HG02981 (cell line): ENCODE data around the gene INTS6.

Experiments
- ATAC-seq: cut with Tn5 transposase; IDR thresholded peaks from one replicate; pipeline ENCODE4 v1.9.1; 2021; ENCODE audit warnings: mild to moderate bottlenecking, moderate library complexity; ENCODE audit not compliant: unreplicated experiment

Gene INTS6

DNA sequence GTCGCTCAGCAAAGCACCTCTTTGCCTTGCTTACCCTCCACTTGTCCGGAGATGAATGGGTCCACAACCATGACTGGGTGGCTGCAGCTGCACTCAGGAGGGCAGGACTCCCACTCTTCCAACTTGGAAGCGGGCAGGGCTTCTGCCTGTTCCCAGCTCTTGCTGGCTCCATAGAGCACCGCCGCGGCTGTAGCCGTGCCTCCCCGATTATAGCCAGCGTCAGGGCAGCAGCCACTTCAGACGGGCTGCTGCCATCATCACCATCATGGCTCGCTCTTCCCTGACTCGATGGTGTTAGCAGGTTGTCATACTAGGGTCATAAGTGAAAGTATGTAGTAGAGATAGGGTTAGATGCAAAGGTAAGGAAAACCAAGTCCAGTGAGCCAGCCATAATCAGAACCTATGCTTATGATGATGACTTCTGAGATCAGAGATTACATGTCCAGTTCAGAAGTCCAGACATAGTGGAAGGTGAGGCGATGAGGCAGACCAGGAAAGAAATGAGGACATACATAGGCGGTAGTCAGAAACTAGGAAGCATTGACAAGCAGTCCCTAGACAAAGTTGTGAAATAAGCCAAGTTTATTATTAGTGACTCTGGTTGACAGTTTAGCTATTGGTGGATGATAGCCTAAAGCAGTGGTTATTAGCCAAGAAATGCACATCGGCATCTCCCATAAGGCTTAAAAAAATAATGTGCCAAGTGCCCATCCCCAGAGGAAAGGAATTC is 4.4 kb upstream of the INTS6 start:
- no peak for ATAC-seq

DNA sequence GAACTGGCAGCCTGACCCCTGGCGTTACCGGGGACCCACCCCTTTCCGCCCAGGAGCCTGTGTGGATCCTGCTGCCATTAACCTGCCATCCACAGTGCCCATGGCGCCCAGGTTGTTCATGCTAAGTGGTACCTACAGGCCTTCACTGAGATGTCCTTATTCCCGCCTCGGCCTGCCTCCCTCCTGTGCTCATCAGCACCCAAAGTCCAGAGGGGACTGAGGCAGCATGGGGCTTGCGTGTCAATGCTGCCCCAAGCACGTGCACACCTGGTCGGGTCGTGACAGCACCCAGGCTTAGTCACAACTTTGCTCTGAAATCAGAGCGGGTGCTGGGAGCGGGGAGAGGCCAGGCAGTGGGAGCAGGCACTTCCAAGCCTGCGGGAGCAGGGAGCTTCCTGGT is 3.7 kb upstream of the INTS6 start:
- ATAC-seq = no peak

DNA sequence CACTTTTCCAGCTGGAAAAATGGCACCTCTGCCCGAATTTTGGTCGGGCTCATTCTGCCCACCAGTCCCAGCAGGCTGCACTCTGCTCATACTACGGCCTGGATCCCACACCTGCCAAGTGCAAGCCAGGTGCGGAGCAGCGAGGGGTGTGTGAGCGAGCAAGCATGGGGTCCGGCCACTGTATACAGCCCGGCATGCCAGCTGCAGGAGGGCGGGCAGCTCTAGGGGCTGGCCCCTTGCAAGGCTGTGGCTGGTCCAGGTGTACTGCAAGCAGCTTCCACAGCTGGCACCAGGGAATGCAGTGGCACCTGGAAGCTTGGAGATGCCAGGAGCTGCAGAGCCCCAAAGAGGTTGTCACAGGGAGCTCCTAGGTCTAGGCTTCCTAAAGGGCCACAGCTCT is 2.7 kb upstream of the INTS6 start:
- ATAC-seq = no peak

DNA sequence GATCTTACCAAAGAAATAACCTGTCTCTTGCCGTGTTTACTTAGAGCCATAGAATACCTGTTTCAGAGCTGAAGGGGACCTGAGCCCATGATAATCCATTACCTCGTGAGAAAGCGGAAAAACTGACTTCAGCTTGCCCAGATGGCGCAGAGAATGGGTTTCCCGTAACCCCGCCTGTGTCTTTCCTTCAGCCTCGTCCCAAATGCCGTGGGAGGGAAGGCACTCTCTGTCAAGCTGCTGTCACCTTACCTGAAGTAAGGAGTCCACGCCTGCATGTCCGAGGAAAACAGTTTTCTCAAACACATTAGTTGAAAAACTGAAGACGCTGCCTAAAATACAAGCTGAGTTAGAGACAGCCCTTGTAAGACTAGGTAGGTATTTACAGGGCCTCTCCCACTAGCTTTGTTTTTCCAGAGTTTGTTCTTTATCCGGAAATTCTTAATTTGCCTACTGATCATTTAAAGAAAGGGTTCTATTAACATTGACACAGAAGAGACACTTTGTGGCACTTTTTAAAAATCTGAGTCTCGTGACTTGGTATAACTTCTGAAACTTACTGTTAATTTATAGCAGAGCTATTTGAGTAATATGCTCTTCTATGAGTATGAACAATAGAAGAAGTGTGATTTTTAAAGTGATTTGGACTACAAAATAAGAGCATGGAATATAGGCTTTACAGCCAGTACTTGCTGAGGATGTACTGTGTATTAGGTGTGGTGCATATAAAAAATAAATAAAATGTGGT is 1.3 kb upstream of the INTS6 start:
- no peak for ATAC-seq

GRCh38 chr13:51453207-51453958 is 547 bp upstream of the INTS6 start:
- ATAC-seq = peak; percentile 33

GRCh38 chr13:51451467-51452360 is 1.1 kb downstream of the INTS6 start:
- peak; percentile 24 for ATAC-seq

DNA sequence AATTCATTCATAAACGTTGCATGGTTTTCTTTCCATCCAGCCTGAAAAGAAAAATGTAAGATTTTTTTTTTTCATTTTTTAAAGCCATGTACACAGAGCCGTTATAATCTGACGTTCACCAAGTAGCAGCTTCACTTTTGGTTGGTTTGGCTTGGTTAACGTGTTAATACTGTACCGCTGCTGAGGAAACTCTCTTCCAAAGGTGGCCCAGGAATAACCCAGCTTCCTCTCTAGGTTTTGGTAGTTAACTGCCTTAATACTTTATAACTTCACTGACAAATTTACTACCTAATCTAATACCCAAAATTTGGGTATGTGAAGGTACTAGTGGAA is 1.7 kb downstream of the INTS6 start:
- no peak for ATAC-seq

- ATAC-seq = no peak
Measured at GRCh38 chr13:51449018-51449417, 3.8 kb downstream of the INTS6 start.

GRCh38 chr13:51444922-51445321 is 7.9 kb downstream of the INTS6 start:
- no peak for ATAC-seq

DNA sequence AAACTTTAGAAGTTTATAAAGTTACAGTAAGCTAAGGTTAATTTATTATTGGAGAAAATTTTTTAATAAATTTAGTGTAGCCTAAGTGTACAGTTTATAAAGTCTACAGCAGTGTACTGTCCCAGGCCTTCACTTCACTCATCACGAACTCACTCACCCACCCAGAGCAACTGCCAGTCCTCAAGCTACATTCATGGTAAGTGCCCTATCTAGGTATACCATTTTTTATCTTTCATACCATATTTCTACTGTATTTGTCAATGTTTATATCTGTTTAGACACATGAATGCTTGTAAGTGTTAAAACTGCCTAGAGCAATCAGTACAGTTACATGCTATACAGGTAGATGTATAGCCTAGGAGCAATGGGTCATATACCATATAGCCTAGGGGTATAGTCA is 12.5 kb downstream of the INTS6 start:
- ATAC-seq = no peak

DNA sequence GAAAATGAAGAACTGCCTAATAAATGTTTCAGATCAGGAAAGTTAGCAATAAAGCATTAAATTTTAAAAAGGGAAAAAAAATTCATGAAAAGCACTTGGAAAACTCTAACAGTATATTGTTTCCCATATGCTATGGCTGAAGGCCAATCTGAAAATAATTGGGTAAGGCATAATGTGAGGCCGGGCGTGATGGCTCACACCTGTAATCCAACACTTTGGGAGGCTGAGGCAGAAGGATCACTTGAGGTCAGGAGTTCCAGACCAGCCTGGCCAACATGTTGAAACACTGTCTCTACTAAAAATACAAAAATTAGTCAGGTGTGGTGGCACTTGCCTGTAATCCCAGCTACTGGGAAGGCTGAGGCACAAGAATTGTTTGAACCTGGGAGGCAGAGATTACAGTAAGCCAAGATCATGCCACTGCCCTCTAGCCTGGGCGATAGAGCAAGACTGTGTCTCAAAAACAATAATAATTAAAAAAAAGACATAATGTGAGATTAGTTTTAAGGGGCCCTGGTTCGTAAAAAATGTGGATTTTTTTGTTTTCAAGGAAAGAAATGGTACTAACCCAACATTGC is 15.2 kb downstream of the INTS6 start:
- no peak for ATAC-seq

DNA sequence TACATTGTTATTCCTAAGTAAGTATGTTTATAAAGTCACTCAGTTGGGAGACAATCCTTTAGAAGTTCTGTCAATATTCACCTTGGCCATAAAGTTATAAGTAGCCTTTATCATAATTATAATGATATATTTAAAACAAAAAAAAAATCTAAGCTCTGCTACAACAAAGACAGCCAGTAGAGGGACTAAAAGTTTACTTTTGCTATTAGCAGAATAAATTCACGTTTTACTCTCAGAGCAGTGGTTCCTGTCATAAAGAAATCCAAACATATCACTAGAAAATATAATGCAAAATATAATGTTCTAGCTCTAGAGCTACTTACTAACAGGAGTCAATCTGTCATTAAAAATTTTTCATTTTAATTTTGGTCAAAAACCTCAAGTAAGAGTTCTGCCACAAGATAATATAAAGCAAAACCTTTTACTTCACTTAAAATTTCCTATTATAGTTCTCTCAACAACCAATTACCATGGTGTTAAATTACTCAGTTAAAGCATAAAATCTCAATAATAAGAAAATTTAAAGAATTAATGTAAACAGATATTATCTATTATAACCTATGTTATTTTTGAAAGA is 17.7 kb downstream of the INTS6 start:
- ATAC-seq = no peak

- ATAC-seq = no peak
Measured at GRCh38 chr13:51432576-51432975, 20.3 kb downstream of the INTS6 start.

DNA sequence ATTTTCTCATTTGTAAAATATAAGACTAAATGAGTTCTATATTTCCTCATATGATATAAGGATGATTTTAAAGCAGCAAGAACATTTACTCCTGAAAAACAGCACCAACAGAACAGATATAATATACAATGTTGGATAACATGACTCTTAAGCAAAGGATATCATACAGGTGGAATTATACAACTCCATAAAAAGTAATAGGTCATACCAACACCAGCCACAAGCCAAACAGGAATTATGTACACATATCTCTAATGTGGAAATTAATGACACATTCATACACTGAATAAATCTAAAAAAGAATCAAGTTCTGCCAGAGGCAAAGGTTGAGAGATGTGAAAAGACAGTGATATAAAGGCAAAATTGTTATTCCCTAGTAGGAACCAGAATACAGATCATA is 25.9 kb downstream of the INTS6 start:
- ATAC-seq = no peak

DNA sequence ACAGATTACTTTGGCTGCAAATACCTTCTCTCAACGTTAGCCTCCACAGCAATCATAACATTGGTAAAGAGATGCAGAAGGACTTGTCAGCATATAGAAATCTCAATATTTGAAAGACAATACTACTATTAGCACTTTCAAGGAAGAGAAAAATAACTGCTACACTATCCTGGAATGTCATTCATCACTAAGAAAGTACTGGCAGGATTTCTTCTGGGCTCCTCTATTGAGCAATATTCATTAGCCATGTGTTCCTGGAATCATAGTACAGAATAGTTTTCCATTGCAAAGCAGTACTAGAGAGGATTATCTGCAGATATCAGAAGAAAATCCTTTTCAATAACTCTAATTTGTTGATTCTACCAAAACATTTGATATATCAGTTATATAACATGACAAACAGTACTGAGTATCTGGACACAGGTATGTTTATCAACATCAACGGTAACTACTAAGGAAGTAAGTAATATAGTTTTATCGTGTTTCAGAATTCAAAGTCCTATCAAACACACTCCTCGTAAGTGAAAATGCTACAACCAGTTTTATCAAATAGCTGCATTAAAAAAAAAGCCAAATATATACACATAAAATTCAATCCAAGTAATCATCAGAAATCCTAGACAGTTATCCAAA is 27.3 kb downstream of the INTS6 start:
- ATAC-seq = no peak

DNA sequence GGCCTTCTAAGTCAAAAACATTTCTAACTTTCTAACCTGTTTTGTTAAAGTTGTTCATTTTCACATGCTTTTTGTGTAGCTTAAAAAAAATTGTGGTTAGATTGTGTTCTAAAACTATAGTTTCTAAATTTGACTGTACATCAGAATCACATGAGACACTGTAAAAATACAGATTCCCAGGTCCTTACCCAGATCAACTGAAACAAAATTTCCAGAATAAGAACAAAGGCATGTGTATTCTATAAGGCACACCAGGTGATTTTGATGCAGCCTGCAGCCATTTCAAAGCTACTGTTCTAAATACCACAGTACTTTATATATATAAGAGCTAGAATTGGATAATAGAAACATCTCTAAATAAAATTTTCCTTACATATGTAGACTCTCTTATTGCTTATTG is 29.1 kb downstream of the INTS6 start:
- no peak for ATAC-seq

- no peak for ATAC-seq
Measured at GRCh38 chr13:51422484-51422883, 30.4 kb downstream of the INTS6 start.

- no peak for ATAC-seq
Measured at GRCh38 chr13:51420681-51421490, 31.9 kb downstream of the INTS6 start.
